Spinal cord (tissue), 10 donors: Measurements from ENCODE around the gene FAM219A. TPM values are rescaled to one million over a fixed set of nuclear protein-coding genes. Genes with fewer than 3 reads are reported as not detected.

ENCODE experiments used
- DNase-seq, 6 donors: peaks; one replicate each; pipeline versions ENCODE4 v3.0.0 to v3.0.0-alpha.2; 2013 to 2015; ENCODE audit warnings: low spot score in 6 of 6, low read depth in 4 of 6
- H3K27ac ChIP-seq: one replicate; pipeline ENCODE4 v1.5.1; 2013; ENCODE audit warnings: low read depth, low read length, control low read depth
- H3K27me3 ChIP-seq: one replicate; pipeline ENCODE4 v1.6.1; 2013; ENCODE audit warnings: low read length; ENCODE audit not compliant: control insufficient read depth, insufficient read depth
- H3K36me3 ChIP-seq: one replicate; pipeline ENCODE4 v1.6.1; 2013; ENCODE audit warnings: low read length; ENCODE audit not compliant: control insufficient read depth, insufficient read depth
- H3K4me1 ChIP-seq: one replicate; pipeline ENCODE4 v1.6.1; 2013; ENCODE audit warnings: low read length; ENCODE audit not compliant: control insufficient read depth, insufficient read depth
- H3K4me3 ChIP-seq: one replicate; pipeline ENCODE4 v1.5.1; 2013; ENCODE audit warnings: low read depth, low read length, control low read depth
- H3K9me3 ChIP-seq: one replicate; pipeline ENCODE4 v1.6.1; 2013; ENCODE audit warnings: low read length; ENCODE audit not compliant: control insufficient read depth, insufficient read depth
- WGBS: methylation state at CpG from one replicate; pipeline ENCODE4 v1.1.5; 2013; ENCODE audit warnings: missing lambda C conversion rate; ENCODE audit not compliant: insufficient coverage; 5-methylcytosine and 5-hydroxymethylcytosine counted together
- polyA plus RNA-seq, 2 donors: library from polyadenylated mRNA; unstranded; fragments of 120-200 nt; gene quantifications; one replicate each; pipeline ENCODE4 v1.2.1, GENCODE V29; 2013; ENCODE audit not compliant: insufficient read length in 2 of 2
- total RNA-seq, 2 donors: library from RNA; depleted of rRNA in 1 of 2; stranded (reverse); fragments of 120-200 nt in 1 of 2; fragments of >200 nt in 1 of 2; gene quantifications; one replicate each; pipeline versions ENCODE4 v1.2.3 to v1.2.4, GENCODE V29; 2013 to 2014
- donor health status: healthy.

FAM219A gene
- total and polyA plus RNA-seq, 4 donors: 18.1 to 83.9 (median 51.2) TPM

- peaks cover 13% of the 10 kb centered on the region for H3K36me3 ChIP-seq
- no peaks in the 10 kb centered on the region for H3K9me3 ChIP-seq
- H3K4me3 ChIP-seq: peak within 1 kb of the TSS; percentile 75
- peaks cover 21% of the 10 kb centered on the region for H3K27me3 ChIP-seq
- peaks cover 54% of the 10 kb centered on the region for H3K4me1 ChIP-seq
- under 1% methylated on average over 54 of the region's 54 CpGs for WGBS
- peak; percentile 65 to 95 (median 68) for DNase-seq
- peak within 1 kb of the TSS; percentile 64 for H3K27ac ChIP-seq
These were observed 81.6 kb downstream of the FAM219A start, which contains the start of gene MYORG for GRCh38 chr9:34376596-34377403. Gene MYORG, minus strand, starts transcription at chr9:34376898. Its CDS starts 3,955 bp downstream, at chr9:34372943.

- H3K9me3 ChIP-seq: peaks cover 3% of the 10 kb centered on the region
- H3K36me3 ChIP-seq: peaks cover 20% of the 10 kb centered on the region
- H3K4me3 ChIP-seq: peak overlapping the region; percentile 75
- peaks cover 26% of the 10 kb centered on the region for H3K27me3 ChIP-seq
- peaks cover 54% of the 10 kb centered on the region for H3K4me1 ChIP-seq
- peak in 2 of 6 donors; percentile 58 to 60 for DNase-seq
- 10% methylated on average over 19 of the region's 22 CpGs for WGBS
- H3K27ac ChIP-seq: peak overlapping the region; percentile 64
These were observed 82.3 kb downstream of the FAM219A start for GRCh38 chr9:34375901-34376595.

GRCh38 chr9:34374905-34375552 is 83.3 kb downstream of the FAM219A start:
- 41% methylated on average over 4 of the region's 5 CpGs for WGBS
- Histone ChIP-seq H3K27ac (no peak overlapping the region), H3K27me3 (peaks cover 21% of the 10 kb centered on the region), H3K4me3 (no peak overlapping the region), H3K36me3 (peaks cover 31% of the 10 kb centered on the region), H3K9me3 (peaks cover 3% of the 10 kb centered on the region), H3K4me1 (peaks cover 52% of the 10 kb centered on the region)
- peak in 1 of 6 donors; percentile 35 for DNase-seq

GRCh38 chr9:34374339-34374738 is 84.0 kb downstream of the FAM219A start:
- no peak overlapping the region for H3K4me3 ChIP-seq
- H3K27me3 ChIP-seq: peaks cover 17% of the 10 kb centered on the region
- peaks cover 45% of the 10 kb centered on the region for H3K4me1 ChIP-seq
- WGBS: 81% methylated on average over 3 of the region's 3 CpGs
- H3K36me3 ChIP-seq: peaks cover 32% of the 10 kb centered on the region
- no peak for DNase-seq
- H3K27ac ChIP-seq: no peak overlapping the region
- peaks cover 3% of the 10 kb centered on the region for H3K9me3 ChIP-seq

GRCh38 chr9:34373749-34374148 is 84.6 kb downstream of the FAM219A start:
- H3K36me3 ChIP-seq: peaks cover 32% of the 10 kb centered on the region
- no peak overlapping the region for H3K27ac ChIP-seq
- peaks cover 17% of the 10 kb centered on the region for H3K27me3 ChIP-seq
- no peak overlapping the region for H3K4me3 ChIP-seq
- peaks cover 3% of the 10 kb centered on the region for H3K9me3 ChIP-seq
- WGBS: 74% methylated on average over 1 of the region's 2 CpGs
- peaks cover 43% of the 10 kb centered on the region for H3K4me1 ChIP-seq
- no peak for DNase-seq

- Histone ChIP-seq H3K4me3 (no peak overlapping the region), H3K4me1 (peaks cover 42% of the 10 kb centered on the region), H3K9me3 (peaks cover 3% of the 10 kb centered on the region), H3K27me3 (peaks cover 17% of the 10 kb centered on the region), H3K36me3 (peaks cover 32% of the 10 kb centered on the region), H3K27ac (no peak overlapping the region)
- DNase-seq: peak in 1 of 6 donors; percentile 47
- WGBS: 57% methylated on average over 41 of the region's 41 CpGs
These were observed 85.8 kb downstream of the FAM219A start for GRCh38 chr9:34372467-34373011.

GRCh38 chr9:34371886-34372466 is 86.4 kb downstream of the FAM219A start:
- DNase-seq: no peak
- WGBS: 63% methylated on average over 56 of the region's 60 CpGs
- H3K4me1 ChIP-seq: peaks cover 37% of the 10 kb centered on the region

GRCh38 chr9:34370970-34371880 is 87.1 kb downstream of the FAM219A start:
- Histone ChIP-seq H3K36me3 (peaks cover 32% of the 10 kb centered on the region), H3K27me3 (peaks cover 17% of the 10 kb centered on the region), H3K27ac (no peak overlapping the region), H3K4me1 (peaks cover 29% of the 10 kb centered on the region), H3K9me3 (peaks cover 3% of the 10 kb centered on the region), H3K4me3 (peak overlapping the region; percentile 16)
- peak in 1 of 6 donors; percentile 12 for DNase-seq
- 43% methylated on average over 105 of the region's 105 CpGs for WGBS

More at GRCh38 chr9:34371886-34372466, 86.4 kb downstream of the FAM219A start:
- H3K9me3 ChIP-seq: peaks cover 3% of the 10 kb centered on the region
- peaks cover 17% of the 10 kb centered on the region for H3K27me3 ChIP-seq
- no peak overlapping the region for H3K27ac ChIP-seq
- H3K36me3 ChIP-seq: peaks cover 32% of the 10 kb centered on the region
- H3K4me3 ChIP-seq: no peak overlapping the region
